Fibroblast of peridontal ligament (primary cell): ENCODE results near the gene ASTL.

ENCODE experiments used
- DNase-seq: peaks from one replicate; pipeline ENCODE4 v3.0.0-alpha.2; 2010; ENCODE audit errors: extremely low read depth

Gene ASTL

GRCh38 chr2:96083989-96084857, 54.1 kb downstream of the ASTL start:
- no peak for DNase-seq

- DNase-seq, result no peak
Measured at GRCh38 chr2:96083064-96083939, 55.0 kb downstream of the ASTL start.

GRCh38 chr2:96082211-96083063, 55.9 kb downstream of the ASTL start:
- DNase-seq, result no peak

GRCh38 chr2:96081042-96081441, 57.3 kb downstream of the ASTL start:
- DNase-seq, result no peak

GRCh38 chr2:96075199-96075771, 63.0 kb downstream of the ASTL start:
- no peak for DNase-seq

- no peak for DNase-seq
Measured at GRCh38 chr2:96074156-96074555, 64.1 kb downstream of the ASTL start.

GRCh38 chr2:96073170-96073775, 65.0 kb downstream of the ASTL start:
- DNase-seq, result no peak
